DMS114 treated with DMSO at 0.1 percent for 48 hours (cell line): ENCODE measurements around the gene RNGTT.
"Not testable (repeated sequence)": the region's sequence is repeated elsewhere in the genome, so short reads cannot be mapped to it uniquely, and the experiment has no call there.

Experiments used
- DNase-seq: peaks from one replicate; lab custom pipeline; 2025; ENCODE audit not compliant: unreplicated experiment; lab: John Stamatoyannopoulos, UW

RNGTT gene

GRCh38 chr6:88825856-88826255 lies 137.6 kb downstream of the RNGTT start:
- DNase-seq: no peak

- no peak for DNase-seq
These were observed 139.4 kb downstream of the RNGTT start for GRCh38 chr6:88823998-88824397.

DNA sequence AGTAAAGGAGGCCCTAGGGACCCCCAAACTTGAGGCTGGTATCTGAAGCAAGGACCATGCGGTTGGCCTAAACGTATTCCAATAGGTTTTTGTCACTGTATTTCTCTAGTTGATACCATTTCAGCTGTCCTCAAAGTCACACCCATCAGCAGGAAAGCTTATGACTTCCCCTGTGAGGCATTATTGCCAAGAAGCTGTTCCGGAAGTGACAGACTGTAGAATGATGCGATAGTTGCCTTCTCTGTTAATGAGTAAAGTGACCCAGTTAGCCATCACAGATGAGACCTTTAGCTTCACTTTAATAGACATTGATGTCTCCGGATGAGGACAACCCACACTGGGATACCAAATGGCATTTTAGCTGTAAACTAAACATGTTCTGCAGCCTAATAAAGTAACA lies 147.9 kb downstream of the RNGTT start:
- DNase-seq: no peak

DNA sequence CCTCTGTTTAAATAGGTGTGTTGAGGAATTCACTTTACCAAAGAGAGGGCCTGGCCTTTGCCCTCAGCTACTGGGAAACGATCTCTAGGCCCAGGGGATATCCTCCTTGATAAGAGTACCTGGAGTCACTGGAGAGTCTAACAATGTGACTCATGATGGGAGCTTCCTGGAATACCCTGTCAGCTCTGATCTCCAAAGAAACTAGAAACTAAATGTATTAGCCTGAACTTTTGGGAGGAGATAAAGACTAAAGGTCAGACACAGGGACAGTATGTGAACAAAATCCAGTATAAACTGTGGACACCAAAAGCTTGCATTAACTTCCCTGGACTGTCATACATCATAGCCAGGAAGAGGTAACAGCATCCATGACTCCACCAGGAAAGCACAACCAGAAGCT lies 148.5 kb downstream of the RNGTT start:
- no peak for DNase-seq

DNA sequence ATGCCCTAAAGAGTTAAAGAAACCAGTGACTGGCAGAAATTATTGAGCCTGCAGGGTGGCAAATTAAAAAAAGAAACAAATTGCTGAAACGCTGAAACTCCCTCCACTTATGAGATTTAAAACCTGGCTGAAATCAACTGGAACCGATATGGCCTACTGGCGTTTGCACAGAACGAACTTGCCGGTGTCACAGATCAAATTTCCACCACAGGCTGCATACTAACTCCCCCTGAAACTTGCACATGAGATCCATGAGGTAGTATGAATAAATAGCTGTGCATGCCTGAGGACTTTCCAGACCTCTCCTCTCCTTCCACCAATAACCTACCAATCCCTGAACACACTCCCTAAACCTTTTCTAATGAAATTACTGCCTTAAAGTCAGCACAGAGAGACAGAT lies 150.4 kb downstream of the RNGTT start:
- DNase-seq: no peak

GRCh38 chr6:88810701-88811100 lies 152.7 kb downstream of the RNGTT start:
- no peak for DNase-seq

- no peak for DNase-seq
These were observed 153.3 kb downstream of the RNGTT start for GRCh38 chr6:88810089-88810488.

DNA sequence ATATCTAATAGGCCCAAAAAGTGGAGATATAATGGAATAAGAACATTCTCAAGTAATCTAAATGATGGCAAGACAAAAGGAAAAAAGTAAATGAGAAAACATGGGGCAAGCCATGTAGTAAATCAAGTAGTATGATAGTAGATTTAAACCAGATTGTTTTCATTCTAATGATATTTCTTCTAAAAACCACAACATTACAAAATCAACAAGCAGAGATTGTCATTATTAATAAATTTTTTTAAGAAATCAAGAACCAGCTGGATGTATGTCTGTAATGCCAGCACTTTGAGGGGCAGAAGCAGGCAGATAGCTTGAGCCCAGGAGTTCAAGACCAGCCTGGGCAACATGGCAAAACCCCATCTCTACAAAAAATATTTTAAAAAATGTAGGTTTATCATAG lies 155.0 kb downstream of the RNGTT start:
- no peak for DNase-seq

GRCh38 chr6:88807622-88808021 lies 155.8 kb downstream of the RNGTT start:
- DNase-seq: no peak

- DNase-seq: no peak
These were observed 156.7 kb downstream of the RNGTT start for GRCh38 chr6:88806728-88807127.

DNA sequence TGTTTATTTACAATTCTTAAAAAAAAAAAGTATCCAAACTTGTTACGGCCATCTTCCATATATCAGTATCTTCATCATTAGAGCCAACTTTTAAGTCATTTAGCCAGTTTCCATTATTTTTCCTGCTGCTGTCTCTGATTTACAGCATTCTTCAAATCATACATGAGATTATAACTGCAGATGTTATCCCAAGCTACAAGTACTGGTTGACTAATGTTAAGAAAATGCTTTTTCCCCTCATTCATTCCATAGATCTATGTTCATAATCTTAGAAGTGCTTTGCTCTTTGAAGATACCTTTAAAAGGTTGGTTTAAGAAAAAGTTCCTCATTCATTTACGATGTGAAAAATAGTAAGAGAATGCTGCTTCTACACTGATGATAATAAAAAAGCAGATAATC lies 158.7 kb downstream of the RNGTT start:
- no peak for DNase-seq

DNA sequence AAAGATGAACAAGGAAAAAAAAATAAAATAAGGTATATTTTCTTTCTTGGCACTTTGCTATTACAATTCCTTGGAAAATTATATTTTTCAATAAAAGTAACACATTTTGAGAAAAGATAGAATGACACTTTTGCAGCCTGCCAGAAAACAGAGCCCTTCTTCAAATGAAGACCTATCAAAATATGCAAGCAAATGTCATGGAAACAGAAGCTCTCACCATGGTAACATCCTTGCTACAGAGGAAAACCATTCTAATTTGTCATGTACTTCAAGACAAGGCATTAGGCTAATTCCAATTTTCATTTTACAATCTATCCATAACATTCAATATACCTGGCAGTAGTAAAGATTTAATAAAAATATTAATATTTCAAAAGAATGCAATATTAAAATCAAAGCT lies 177.9 kb downstream of the RNGTT start:
- no peak for DNase-seq

- peak; percentile 30 for DNase-seq
These were observed 182.6 kb downstream of the RNGTT start for GRCh38 chr6:88780714-88781389.

DNA sequence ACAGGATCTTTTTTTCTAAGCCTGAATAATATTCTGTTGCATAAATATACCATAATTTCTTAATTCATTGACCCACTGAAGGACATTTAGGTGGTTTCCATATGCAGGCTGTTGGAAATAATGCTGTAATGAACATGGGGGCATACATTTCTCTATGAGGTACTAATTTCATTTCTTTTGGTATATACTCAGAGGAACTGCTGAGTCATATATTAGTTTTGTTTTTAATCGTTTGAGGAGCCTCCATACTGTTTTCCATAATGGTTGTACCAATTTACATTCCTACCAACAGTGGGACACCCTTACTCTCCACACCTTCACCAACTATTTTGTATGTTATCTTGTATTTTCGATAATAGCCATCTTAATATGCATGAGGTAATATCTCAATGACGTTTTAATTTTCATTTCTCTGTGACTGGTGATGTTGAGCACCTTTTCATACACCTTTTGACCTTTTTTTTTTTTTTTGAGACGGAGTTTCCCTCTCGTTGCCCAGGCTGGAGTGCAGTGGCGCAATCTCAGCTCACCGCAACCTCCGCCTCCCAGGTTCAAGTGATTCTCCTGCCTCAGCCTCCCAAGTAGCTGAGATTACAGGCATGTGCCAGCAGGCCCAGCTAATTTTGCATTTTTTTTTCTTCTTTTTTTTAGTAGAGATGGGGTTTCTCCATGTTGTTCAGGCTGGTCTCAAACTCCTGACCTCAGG lies 187.4 kb downstream of the RNGTT start:
- no peak for DNase-seq

GRCh38 chr6:88768114-88768513 lies 195.3 kb downstream of the RNGTT start:
- not testable (repeated sequence) for DNase-seq

DNA sequence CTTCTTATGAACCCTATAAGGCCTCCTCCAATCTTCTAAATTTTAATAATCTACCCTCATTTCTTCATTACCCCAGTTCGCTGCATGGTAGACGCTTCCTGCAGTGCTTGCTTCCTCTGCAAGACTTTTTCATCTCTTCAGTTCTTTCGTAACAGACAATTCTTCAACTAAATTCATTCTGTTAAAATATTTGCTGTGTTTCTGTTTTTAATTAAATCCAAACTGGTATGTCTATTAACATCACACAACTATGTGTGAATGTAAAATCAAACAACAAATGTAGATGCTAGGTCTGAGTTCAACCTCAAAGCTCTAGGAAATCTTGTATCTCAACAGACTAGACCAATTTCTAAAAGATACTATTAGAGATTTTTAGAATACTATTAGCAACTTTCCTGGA lies 199.3 kb downstream of the RNGTT start:
- no peak for DNase-seq

DNA sequence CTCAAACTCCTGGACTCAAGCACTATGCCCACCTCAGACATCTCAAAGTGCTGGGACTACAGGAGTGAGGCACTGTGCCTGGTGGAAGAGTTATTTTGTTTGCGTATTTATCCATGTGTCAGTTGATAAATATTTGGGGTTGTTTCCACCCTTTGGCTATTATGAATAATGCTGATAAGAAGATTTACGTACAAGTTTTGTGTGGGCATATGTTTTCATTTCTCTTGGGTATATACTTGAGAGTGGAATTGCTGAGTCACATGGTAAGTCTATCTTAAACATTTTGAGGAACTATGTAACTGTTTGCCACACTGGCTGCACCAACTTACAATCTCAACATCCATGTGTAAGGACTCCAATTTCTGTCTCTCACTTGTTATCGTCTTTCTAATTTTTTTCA lies 200.3 kb downstream of the RNGTT start:
- DNase-seq: no peak

- no peak for DNase-seq
These were observed 202.0 kb downstream of the RNGTT start for GRCh38 chr6:88761237-88762031.

- no peak for DNase-seq
These were observed 203.3 kb downstream of the RNGTT start for GRCh38 chr6:88760091-88760490.

DNA sequence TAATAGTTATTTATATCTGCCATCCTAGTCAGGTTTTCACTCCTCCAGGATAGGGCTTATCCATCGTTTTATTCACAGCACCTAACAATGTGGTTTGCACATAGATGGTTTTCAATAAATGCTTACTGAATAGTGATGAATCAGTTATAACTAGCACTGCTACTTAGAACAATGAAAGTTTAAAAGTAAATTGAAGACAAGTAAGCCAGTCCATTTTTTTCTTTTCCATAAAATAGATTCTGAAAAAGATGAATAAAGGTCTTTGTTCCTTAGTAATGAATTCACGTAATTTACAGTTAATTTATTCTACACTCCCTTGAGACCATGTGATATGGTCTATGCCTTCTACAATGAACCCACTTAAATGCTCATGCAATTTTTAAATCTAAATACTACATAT lies 212.5 kb downstream of the RNGTT start:
- DNase-seq: no peak

- DNase-seq: no peak
These were observed 213.6 kb downstream of the RNGTT start for GRCh38 chr6:88749849-88750248.

DNA sequence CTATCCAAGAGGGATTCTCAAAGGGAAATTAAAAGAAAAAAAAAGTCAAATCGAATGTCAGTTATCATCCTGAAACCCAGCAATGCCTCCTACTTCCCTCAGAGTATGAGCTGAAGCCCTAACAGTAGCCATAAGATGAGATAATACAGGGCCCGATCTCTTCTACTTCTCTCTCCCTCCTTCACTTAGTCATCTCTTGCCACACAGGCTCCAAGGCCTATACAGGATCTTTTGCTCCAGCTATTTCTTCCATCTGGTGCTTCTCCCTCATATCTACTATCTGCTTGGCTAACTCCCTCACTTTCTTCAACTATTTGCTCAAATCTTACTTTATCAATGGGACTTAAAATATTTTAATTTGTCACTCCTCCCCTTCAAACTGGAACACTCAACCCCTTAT lies 215.3 kb downstream of the RNGTT start:
- no peak for DNase-seq
